HepG2 (cell line): ENCODE measurements around the gene UNC50. TPM values are rescaled to one million over a fixed set of nuclear protein-coding genes. Genes with fewer than 3 reads are reported as not detected.
A peak's percentile ranks its signal among the peaks of the same experiment; 100 is the strongest.

Source experiments
- EHMT2 ChIP-seq: fragments of 200-600 bp; sonication (generic); IDR thresholded peaks from 2 replicates; pipeline ENCODE4 v1.7.0; 2017; ENCODE audit warnings: antibody characterized with exemption, low read depth, low read length, borderline replicate concordance
- ELF3 ChIP-seq: IDR thresholded peaks from 2 replicates; pipeline ENCODE4 v1.6.1; 2016; ENCODE audit warnings: missing genetic modification reagents, missing compliant biosample characterization
- ETV5 ChIP-seq: IDR thresholded peaks from 2 replicates; pipeline ENCODE4 v1.6.1; 2018; ENCODE audit warnings: missing biosample characterization, missing genetic modification reagents, inconsistent platforms, borderline replicate concordance
- GATAD2A ChIP-seq: IDR thresholded peaks from 2 replicates; pipeline ENCODE4 v1.6.1; 2016
- HDAC6 ChIP-seq: fragments of 200-600 bp; sonication (generic); IDR thresholded peaks from 2 replicates; pipeline ENCODE4 v1.7.0; 2017; ENCODE audit warnings: mild to moderate bottlenecking, antibody characterized with exemption, low read length, low read depth
- HMGXB4 ChIP-seq, 2 experiments: sonication (generic) in 1 of 2; formaldehyde crosslinking in 1 of 2; IDR thresholded peaks; 2 replicates each; pipeline versions ENCODE4 v1.4.0 to v1.6.1; 2018 to 2020; ENCODE audit warnings: missing genetic modification reagents in 2 of 2, borderline replicate concordance in 1 of 2, low read depth in 1 of 2, mild to moderate bottlenecking in 1 of 2, missing biosample characterization in 1 of 2
- HNF1B ChIP-seq: sonication (generic); formaldehyde crosslinking; IDR thresholded peaks from 2 replicates; pipeline ENCODE4 v1.5.1; 2020; ENCODE audit warnings: mild to moderate bottlenecking, moderate library complexity, missing genetic modification reagents
- HOXD1 ChIP-seq: sonication (generic); formaldehyde crosslinking; IDR thresholded peaks from 2 replicates; pipeline ENCODE4 v1.5.0; 2020; ENCODE audit warnings: missing genetic modification reagents
- KDM2A ChIP-seq: sonication (generic); formaldehyde crosslinking; IDR thresholded peaks from 2 replicates; pipeline ENCODE4 v1.4.0; 2020; ENCODE audit warnings: low read depth, missing genetic modification reagents, borderline replicate concordance
- MIXL1 ChIP-seq: IDR thresholded peaks from 2 replicates; pipeline ENCODE4 v1.6.1; 2016
- MTF2 ChIP-seq: sonication (generic); formaldehyde crosslinking; IDR thresholded peaks from 2 replicates; pipeline ENCODE4 v1.5.0; 2020; ENCODE audit warnings: missing genetic modification reagents, borderline replicate concordance
- NR2F6 ChIP-seq, 2 experiments: IDR thresholded peaks; 2 replicates each; pipeline ENCODE4 v1.6.1; 2016; ENCODE audit warnings: antibody characterized with exemption in 1 of 2, mild to moderate bottlenecking in 1 of 2
- PHF21A ChIP-seq: sonication (generic); formaldehyde crosslinking; IDR thresholded peaks from 2 replicates; pipeline ENCODE4 v1.5.0; 2020; ENCODE audit warnings: mild to moderate bottlenecking, missing genetic modification reagents
- POLR2G ChIP-seq: fragments of 200-400 bp; formaldehyde crosslinking; IDR thresholded peaks from 2 replicates; pipeline ENCODE4 v1.6.1; 2018; ENCODE audit warnings: mild to moderate bottlenecking, low read depth, low read length, moderate library complexity
- RARA ChIP-seq: IDR thresholded peaks from 2 replicates; pipeline ENCODE4 v1.6.1; 2016; ENCODE audit warnings: missing genetic modification reagents, missing compliant biosample characterization
- RBM22 ChIP-seq: fragments of 200-400 bp; formaldehyde crosslinking; optimal IDR thresholded peaks from 2 replicates; pipeline ENCODE3; 2017; ENCODE audit warnings: mild to moderate bottlenecking, low read length, moderate library complexity
- SALL1 ChIP-seq: sonication (generic); formaldehyde crosslinking; IDR thresholded peaks from 2 replicates; pipeline ENCODE4 v1.8.0; 2022; ENCODE audit warnings: mild to moderate bottlenecking, missing genetic modification reagents
- SAP130 ChIP-seq: IDR thresholded peaks from 2 replicates; pipeline ENCODE4 v1.6.1; 2016; ENCODE audit warnings: low read depth
- TFAP4 ChIP-seq: sonication (generic); IDR thresholded peaks from 2 replicates; pipeline ENCODE4 v1.6.1; 2016; ENCODE audit warnings: low read depth, borderline replicate concordance
- ZBTB49 ChIP-seq: sonication (generic); formaldehyde crosslinking; IDR thresholded peaks from 2 replicates; pipeline ENCODE4 v1.4.0; 2020; ENCODE audit warnings: missing genetic modification reagents, borderline replicate concordance
- ZBTB7B ChIP-seq: sonication (generic); formaldehyde crosslinking; IDR thresholded peaks from 2 replicates; pipeline ENCODE4 v1.4.0; 2020; ENCODE audit warnings: missing genetic modification reagents
- ZFX ChIP-seq: sonication (generic); formaldehyde crosslinking; IDR thresholded peaks from 2 replicates; pipeline ENCODE4 v1.4.0; 2020; ENCODE audit warnings: mild to moderate bottlenecking, low read depth, missing genetic modification reagents, moderate library complexity
- ZNF501 ChIP-seq: sonication (generic); formaldehyde crosslinking; IDR thresholded peaks from 2 replicates; pipeline ENCODE4 v1.5.1; 2020; ENCODE audit warnings: mild to moderate bottlenecking, moderate library complexity, missing genetic modification reagents
- ZNF510 ChIP-seq: sonication (generic); formaldehyde crosslinking; IDR thresholded peaks from 2 replicates; pipeline ENCODE4 v1.4.0; 2020; ENCODE audit warnings: low read depth, mild to moderate bottlenecking, missing genetic modification reagents
- polyA plus RNA-seq, 8 experiments: library from polyadenylated mRNA; depleted of rRNA in 3 of 8; stranded (reverse) in 7 of 8; unstranded in 1 of 8; fragments of >200 nt; fragmentation: Illumina TruSeq in 4 of 8; extraction: Trizol in 4 of 8; gene quantifications; 2 replicates each; pipeline versions ENCODE4 v1.2.1 to v1.2.3, GENCODE V29; 2011 to 2016; ENCODE audit warnings: low read depth in 4 of 8, missing spikeins in 1 of 8, mixed read lengths in 1 of 8; ENCODE audit not compliant: insufficient read depth in 1 of 8
- total RNA-seq, 5 experiments: library from RNA; depleted of rRNA; stranded (reverse); fragments of >200 nt; fragmentation: Illumina TruSeq; extraction: Trizol; gene quantifications; 2 replicates each; pipeline ENCODE4 v1.2.3, GENCODE V29; 2016; ENCODE audit warnings: low read depth in 1 of 5

UNC50 gene
- total and polyA plus RNA-seq, 2 of the 13 experiments (the other 11 are each of a cell fraction or from before 2014, with no cell fraction given): 92.6 to 95.6 TPM

- no peak for TF ChIP-seq PHF21A (CRISPR knock-in tag)
- TF ChIP-seq EHMT2: no peak
- TF ChIP-seq SAP130 (CRISPR knock-in tag): peak; percentile 20; the same call in 1 of the 2 replicates
- TF ChIP-seq ZFX (CRISPR knock-in tag): peak; percentile 66
- 0 out of 2 replicates have a peak, but pooled peaks have one; percentile 30 for TF ChIP-seq POLR2G
- TF ChIP-seq MIXL1 (CRISPR knock-in tag): 0 out of 2 replicates have a peak, but pooled peaks have one; percentile 51
- peak; percentile 69 for TF ChIP-seq HNF1B
- 0 out of 2 replicates have a peak, but pooled peaks have one; percentile 33 for TF ChIP-seq ZBTB7B (CRISPR knock-in tag)
- TF ChIP-seq TFAP4: peak; percentile 58; the same call in 1 of the 2 replicates
- peak; percentile 10; the same call in 1 of the 2 replicates for TF ChIP-seq RARA (CRISPR knock-in tag)
- 0 out of 2 replicates have a peak, but pooled peaks have one; percentile 39 for TF ChIP-seq ZBTB49 (CRISPR knock-in tag)
- TF ChIP-seq SALL1 (CRISPR knock-in tag): peak; percentile 41; the same call in 1 of the 2 replicates
- TF ChIP-seq HMGXB4 (CRISPR knock-in tag; IDR thresholded peaks at IDR 0.05; ENCODE audit: borderline replicate concordance in 1 of 2, low read depth in 1 of 2): peak in 1 of 2 experiments; percentile 56; a peak in 1 of 4 replicates
- no peak for TF ChIP-seq NR2F6 (IDR thresholded peaks at IDR 0.05)
- peak; percentile 53; the same call in 1 of the 2 replicates for TF ChIP-seq NR2F6 (CRISPR knock-in tag; IDR thresholded peaks at IDR 0.05)
- TF ChIP-seq RBM22: peak; percentile 47
- TF ChIP-seq ZNF510 (CRISPR knock-in tag): no peak
- 0 out of 2 replicates have a peak, but pooled peaks have one; percentile 16 for TF ChIP-seq GATAD2A
- TF ChIP-seq ZNF501 (CRISPR knock-in tag): 0 out of 2 replicates have a peak, but pooled peaks have one; percentile 24
- TF ChIP-seq MTF2 (CRISPR knock-in tag): no peak
- peak; percentile 60; the same call in 1 of the 2 replicates for TF ChIP-seq ETV5 (CRISPR knock-in tag)
- TF ChIP-seq HOXD1 (CRISPR knock-in tag): no peak
- TF ChIP-seq HDAC6: no peak
- TF ChIP-seq ELF3: peak; percentile 39; the same call in 1 of the 2 replicates
- TF ChIP-seq KDM2A (CRISPR knock-in tag): 0 out of 2 replicates have a peak, but pooled peaks have one; percentile 35
Observed at GRCh38 chr2:98601532-98602132, 6.8 kb upstream of the UNC50 start (continued).
